Testis (tissue), 2 donors: ENCODE measurements around the gene C1orf35.

Experiments
- CTCF ChIP-seq, 3 experiments: fragments of 450-650 bp in 2 of 3; fragments of 200-600 bp in 1 of 3; sonication (generic) in 1 of 3; IDR thresholded peaks; one replicate each; pipeline ENCODE4 v1.5.1; 2016 to 2019; ENCODE audit warnings: antibody characterized with exemption in 3 of 3, mild to moderate bottlenecking in 2 of 3, moderate library complexity in 1 of 3
- POLR2A ChIP-seq: fragments of 450-650 bp; IDR thresholded peaks from one replicate; pipeline ENCODE4 v1.6.1; 2017; ENCODE audit warnings: antibody characterized with exemption, mild to moderate bottlenecking, moderate library complexity

- TF ChIP-seq POLR2A (peak; percentile 91), CTCF (IDR thresholded peaks at IDR 0.05) (peak in 2 of 3 experiments; percentile 34 to 36)
These were observed 20.8 kb downstream of the C1orf35 start, which contains the start of gene ARF1 for GRCh38 chr1:228082214-228082917.
